ENCODE data around the gene AHCYL1. TPM values are rescaled to one million over a fixed set of nuclear protein-coding genes. Genes with fewer than 3 reads are reported as not detected.

AHCYL1 gene
- total and polyA plus RNA-seq, 10 donors = 16.2 to 65.3 (median 50.0) TPM

DNA sequence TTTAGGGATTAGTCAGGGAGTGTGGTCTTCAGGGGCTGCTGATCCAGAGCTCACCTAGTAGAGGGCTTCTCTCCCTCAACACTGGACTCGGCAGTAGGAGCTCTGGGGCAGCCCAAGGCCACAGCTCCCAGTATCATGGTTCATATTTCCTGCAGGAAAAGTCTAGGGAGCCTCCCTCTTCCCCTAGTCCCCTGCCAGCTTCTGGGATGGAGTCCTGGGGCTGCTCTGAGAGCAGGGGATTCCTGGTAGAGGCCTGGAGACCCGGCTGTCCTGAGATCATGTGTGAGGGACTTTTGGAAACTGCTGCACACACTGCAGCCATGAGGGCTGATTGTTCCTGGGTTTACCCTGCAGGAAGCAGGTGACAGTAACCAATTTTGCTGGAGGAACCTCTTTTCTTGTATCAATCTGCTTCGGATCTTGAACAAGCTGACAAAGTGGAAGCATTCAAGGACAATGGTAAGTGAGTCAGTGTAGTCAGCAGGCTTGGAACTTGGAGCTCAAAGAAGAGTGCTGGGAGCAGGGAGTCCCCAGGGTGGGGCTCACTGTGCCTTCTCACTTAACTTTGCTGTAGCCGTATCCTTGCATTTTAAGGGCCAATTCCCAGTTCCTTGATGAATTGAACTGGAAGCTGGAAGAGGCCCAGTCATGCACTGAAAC is 66.2 kb downstream of the AHCYL1 start:
- intact Hi-C loops (cut with DNase I; ENCODE audit: low total_unique reads) = loop anchor here (5.0 kb wide), 1 partner anchor 57 kb away; no protein-coding TSS in a partner anchor
- 60 to 83% (median 79%) methylated on average over 3 to 4 of the region's 4 CpGs for WGBS, 5 donors
- peak overlapping the region; percentile 9 to 81 (median 65) for H3K27ac ChIP-seq

DNA sequence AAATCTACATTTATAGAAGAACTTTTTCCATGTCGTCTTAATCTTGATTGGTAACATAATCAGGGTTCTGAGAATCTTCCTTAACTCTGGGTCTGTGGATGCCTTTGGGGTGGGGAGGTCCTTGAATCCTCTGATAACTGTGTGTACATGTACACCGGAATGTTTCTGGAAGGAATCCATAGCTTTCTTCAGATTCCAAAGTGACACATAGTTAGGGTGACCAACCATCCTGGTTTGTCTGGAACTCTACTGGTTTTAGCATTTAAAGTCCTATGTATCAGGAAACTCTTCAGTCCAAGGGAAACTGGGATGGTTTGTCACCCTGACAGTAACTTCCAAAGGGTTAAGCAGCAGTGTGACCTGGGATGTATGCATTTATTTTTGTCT is 66.7 kb downstream of the AHCYL1 start:
- 74 to 86% (median 82%) methylated on average over 2 of the region's 2 CpGs for whole genome bisulfite sequencing, 5 donors
- no peaks in the 10 kb centered on the region for H3K27me3 ChIP-seq (replicated peaks in 1 of 7)
- no peaks in the 10 kb centered on the region for H3K9me3 ChIP-seq
- H3K27ac ChIP-seq = peak overlapping the region; percentile 9 to 81 (median 65)
- H3K4me1 ChIP-seq = peaks cover 3 to 69% (median 38%) of the 10 kb centered on the region in 6 donors
- peaks cover 5 to 100% (median 99%) of the 10 kb centered on the region in 6 donors for H3K36me3 ChIP-seq
- intact Hi-C loops (cut with DNase I; ENCODE audit: low total_unique reads) = loop anchor here (5.0 kb wide), 1 partner anchor 56 kb away; no protein-coding TSS in a partner anchor
- H3K4me3 ChIP-seq = no peak overlapping the region
- DNase-seq = no peak
- TF ChIP-seq CTCF (IDR thresholded peaks at IDR 0.05 in 8 of 11, conservative IDR thresholded peaks at IDR 0.05 in 3 of 11) = no peak
- no peak for TF ChIP-seq POLR2A (IDR thresholded peaks at IDR 0.05)
- TF ChIP-seq POLR2AphosphoS5 (IDR thresholded peaks at IDR 0.05) = no peak

More for the DNA sequence above, 66.2 kb downstream of the AHCYL1 start:
- TF ChIP-seq POLR2AphosphoS5 (IDR thresholded peaks at IDR 0.05) (peak in 2 of 3 donors; percentile 48 to 57), CTCF (IDR thresholded peaks at IDR 0.05 in 8 of 11, conservative IDR thresholded peaks at IDR 0.05 in 3 of 11) (no peak), POLR2A (IDR thresholded peaks at IDR 0.05) (no peak)
- no peak for DNase-seq
- Histone ChIP-seq H3K4me3 (no peak overlapping the region), H3K36me3 (peaks cover 5 to 100% (median 99%) of the 10 kb centered on the region in 6 donors), H3K9me3 (no peaks in the 10 kb centered on the region), H3K27me3 (replicated peaks in 1 of 7) (no peaks in the 10 kb centered on the region), H3K4me1 (peaks cover 3 to 63% (median 38%) of the 10 kb centered on the region in 6 donors)

DNA sequence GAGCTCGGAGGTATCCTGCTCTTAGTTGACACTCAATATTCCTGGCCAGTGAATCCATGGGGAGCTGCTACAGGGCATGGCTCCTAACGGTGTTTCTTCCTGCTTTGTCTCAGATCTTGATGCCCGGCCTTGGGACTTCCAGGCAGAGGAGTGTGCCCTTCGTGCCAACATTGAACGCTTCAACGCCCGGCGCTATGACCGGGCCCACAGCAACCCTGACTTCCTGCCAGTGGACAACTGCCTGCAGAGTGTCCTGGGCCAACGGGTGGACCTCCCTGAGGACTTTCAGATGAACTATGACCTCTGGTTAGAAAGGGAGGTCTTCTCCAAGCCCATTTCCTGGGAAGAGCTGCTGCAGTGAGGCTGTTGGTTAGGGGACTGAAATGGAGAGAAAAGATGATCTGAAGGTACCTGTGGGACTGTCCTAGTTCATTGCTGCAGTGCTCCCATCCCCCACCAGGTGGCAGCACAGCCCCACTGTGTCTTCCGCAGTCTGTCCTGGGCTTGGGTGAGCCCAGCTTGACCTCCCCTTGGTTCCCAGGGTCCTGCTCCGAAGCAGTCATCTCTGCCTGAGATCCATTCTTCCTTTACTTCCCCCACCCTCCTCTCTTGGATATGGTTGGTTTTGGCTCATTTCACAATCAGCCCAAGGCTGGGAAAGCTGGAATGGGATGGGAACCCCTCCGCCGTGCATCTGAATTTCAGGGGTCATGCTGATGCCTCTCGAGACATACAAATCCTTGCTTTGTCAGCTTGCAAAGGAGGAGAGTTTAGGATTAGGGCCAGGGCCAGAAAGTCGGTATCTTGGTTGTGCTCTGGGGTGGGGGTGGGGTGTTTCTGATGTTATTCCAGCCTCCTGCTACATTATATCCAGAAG is 69.2 kb downstream of the AHCYL1 start:
- intact Hi-C loops (cut with DNase I; ENCODE audit: low total_unique reads) = loop anchor here (5.0 kb wide), 1 partner anchor 54 kb away; no protein-coding TSS in a partner anchor
- TF ChIP-seq CTCF (IDR thresholded peaks at IDR 0.05 in 8 of 11, conservative IDR thresholded peaks at IDR 0.05 in 3 of 11) = peak; percentile 81 to 96 (median 93)
- peak; percentile 31 to 57 (median 43) for TF ChIP-seq POLR2AphosphoS5 (IDR thresholded peaks at IDR 0.05)
- TF ChIP-seq POLR2A (IDR thresholded peaks at IDR 0.05) = no peak
- H3K9me3 ChIP-seq = no peaks in the 10 kb centered on the region
- DNase-seq = peak; percentile 90
- H3K27me3 ChIP-seq (replicated peaks in 1 of 7) = no peaks in the 10 kb centered on the region
- peaks cover 5 to 100% (median 99%) of the 10 kb centered on the region in 6 donors for H3K36me3 ChIP-seq
- H3K27ac ChIP-seq = peak overlapping the region in 5 of 8 donors; percentile 46 to 81 (median 77)
- peaks cover 3 to 91% (median 50%) of the 10 kb centered on the region in 6 donors for H3K4me1 ChIP-seq
- no peak overlapping the region for H3K4me3 ChIP-seq
- 53 to 79% (median 71%) methylated on average over 16 of the region's 16 CpGs for WGBS, 5 donors
